ENCODE measurements around the gene F3.

F3 gene

DNA sequence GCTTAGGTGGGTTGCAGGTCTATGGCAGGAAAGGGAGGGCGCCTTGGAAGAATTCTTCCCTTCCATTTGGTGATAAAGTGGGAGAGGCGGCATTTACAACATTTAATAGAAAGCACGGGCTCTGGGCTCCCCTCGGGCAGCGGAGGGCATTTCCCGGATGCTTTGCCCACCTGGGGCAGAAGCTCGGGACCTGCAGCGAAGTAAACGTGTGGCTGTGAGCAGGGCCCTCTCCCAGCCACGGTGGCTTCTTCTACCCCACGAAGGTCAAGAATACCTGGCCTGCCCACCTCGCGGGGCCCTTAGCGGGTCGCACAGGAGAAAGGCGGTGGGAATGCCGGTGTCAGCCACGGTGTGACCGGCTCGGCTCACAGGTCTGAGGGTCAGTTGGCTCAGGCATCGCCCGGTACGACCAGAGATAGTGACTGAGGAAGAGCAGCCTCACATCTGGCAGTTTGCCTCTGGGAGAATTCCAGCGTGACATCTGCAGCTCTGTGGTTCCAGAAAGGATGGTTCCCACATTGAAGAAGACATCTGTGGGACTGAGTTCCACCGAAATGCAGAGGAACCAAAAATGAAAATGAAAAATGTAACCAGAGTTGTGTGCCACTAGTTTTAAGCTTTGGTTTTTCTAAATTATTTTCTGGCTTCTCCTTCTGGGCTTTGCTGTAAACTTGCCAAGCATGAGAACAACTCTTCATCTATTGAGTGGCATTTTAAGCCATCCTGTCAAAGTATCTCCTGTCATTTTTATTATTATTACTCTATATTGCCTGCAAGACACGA is 720 bp upstream of the F3 start:
- Histone ChIP-seq H3K4me3 (ENCODE audit: low read depth in 1 of 2, low read length in 1 of 2) (peak overlapping the region; percentile 61 to 71), H3K27ac (no peak overlapping the region), H3K36me3 (no peaks in the 10 kb centered on the region), H3K4me1 (ENCODE audit: control insufficient read depth in 1 of 2, insufficient read depth in 1 of 2, low read depth in 1 of 2, low read length in 1 of 2) (peaks cover 17 to 26% of the 10 kb centered on the region in 2 experiments), H3K9me3 (no peaks in the 10 kb centered on the region), H3K27me3 (peaks cover 54% of the 10 kb centered on the region)
- TF ChIP-seq, protein P1, sequence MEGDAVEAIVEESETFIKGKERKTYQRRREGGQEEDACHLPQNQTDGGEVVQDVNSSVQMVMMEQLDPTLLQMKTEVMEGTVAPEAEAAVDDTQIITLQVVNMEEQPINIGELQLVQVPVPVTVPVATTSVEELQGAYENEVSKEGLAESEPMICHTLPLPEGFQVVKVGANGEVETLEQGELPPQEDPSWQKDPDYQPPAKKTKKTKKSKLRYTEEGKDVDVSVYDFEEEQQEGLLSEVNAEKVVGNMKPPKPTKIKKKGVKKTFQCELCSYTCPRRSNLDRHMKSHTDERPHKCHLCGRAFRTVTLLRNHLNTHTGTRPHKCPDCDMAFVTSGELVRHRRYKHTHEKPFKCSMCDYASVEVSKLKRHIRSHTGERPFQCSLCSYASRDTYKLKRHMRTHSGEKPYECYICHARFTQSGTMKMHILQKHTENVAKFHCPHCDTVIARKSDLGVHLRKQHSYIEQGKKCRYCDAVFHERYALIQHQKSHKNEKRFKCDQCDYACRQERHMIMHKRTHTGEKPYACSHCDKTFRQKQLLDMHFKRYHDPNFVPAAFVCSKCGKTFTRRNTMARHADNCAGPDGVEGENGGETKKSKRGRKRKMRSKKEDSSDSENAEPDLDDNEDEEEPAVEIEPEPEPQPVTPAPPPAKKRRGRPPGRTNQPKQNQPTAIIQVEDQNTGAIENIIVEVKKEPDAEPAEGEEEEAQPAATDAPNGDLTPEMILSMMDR (IDR thresholded peaks at IDR 0.05): no peak

DNA sequence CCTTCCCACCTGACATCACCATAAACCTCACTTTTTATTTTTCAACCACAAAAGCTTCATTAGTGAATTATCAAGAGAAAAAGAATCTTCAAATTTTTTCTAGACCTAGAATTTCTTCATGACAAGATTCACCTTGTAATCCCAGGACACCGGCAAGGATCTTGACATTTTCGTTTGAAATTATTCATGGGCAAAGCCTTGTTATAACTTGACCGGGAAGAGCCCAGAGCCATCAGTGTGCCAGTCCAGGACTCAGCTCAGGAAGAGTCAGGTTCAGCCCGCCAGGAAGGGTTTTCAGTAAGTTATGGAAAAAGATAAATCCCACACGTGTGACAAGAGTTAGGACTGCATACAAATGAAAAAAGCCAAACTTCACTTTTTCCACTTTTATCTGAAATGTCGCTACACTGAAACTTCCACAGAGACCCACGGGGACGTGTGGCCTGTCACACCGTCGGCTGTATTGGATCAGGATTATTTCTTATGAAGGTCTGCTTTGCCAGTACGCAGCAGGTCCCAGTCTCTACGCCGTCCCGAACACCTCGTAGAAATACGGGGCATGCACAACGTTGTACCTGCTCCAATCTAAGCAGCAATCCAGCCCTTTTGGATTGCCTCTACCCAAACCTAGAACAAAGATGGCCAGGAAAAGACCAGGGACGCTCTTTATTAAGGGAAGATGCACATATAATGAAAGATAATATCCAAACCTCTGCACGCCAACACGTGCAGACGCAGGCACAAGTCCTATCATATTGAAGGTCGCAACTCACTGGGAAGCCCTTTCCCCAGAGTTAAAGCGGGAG is 916 bp downstream of the F3 start:
- Histone ChIP-seq H3K4me3 (ENCODE audit: low read depth in 1 of 2, low read length in 1 of 2) (peak overlapping the region; percentile 57 to 71), H3K9me3 (no peaks in the 10 kb centered on the region), H3K27ac (no peak overlapping the region), H3K36me3 (no peaks in the 10 kb centered on the region), H3K4me1 (ENCODE audit: control insufficient read depth in 1 of 2, insufficient read depth in 1 of 2, low read depth in 1 of 2, low read length in 1 of 2) (peaks cover 17 to 26% of the 10 kb centered on the region in 2 experiments), H3K27me3 (peaks cover 54% of the 10 kb centered on the region)
- TF ChIP-seq, protein P1 (IDR thresholded peaks at IDR 0.05): no peak

- Histone ChIP-seq H3K4me3 (ENCODE audit: low read depth in 1 of 2, low read length in 1 of 2) (no peak overlapping the region), H3K27me3 (peaks cover 51% of the 10 kb centered on the region), H3K36me3 (no peaks in the 10 kb centered on the region), H3K27ac (no peak overlapping the region), H3K9me3 (no peaks in the 10 kb centered on the region), H3K4me1 (ENCODE audit: control insufficient read depth in 1 of 2, insufficient read depth in 1 of 2, low read depth in 1 of 2, low read length in 1 of 2) (peaks cover 17 to 26% of the 10 kb centered on the region in 2 experiments)
- TF ChIP-seq, protein P1 (IDR thresholded peaks at IDR 0.05): no peak
These were observed 2.1 kb downstream of the F3 start for GRCh38 chr1:94539496-94539895.

GRCh38 chr1:94538243-94538827 is 3.2 kb downstream of the F3 start:
- Histone ChIP-seq H3K27me3 (peaks cover 40% of the 10 kb centered on the region), H3K4me3 (ENCODE audit: low read depth in 1 of 2, low read length in 1 of 2) (no peak overlapping the region), H3K9me3 (no peaks in the 10 kb centered on the region), H3K4me1 (ENCODE audit: control insufficient read depth in 1 of 2, insufficient read depth in 1 of 2, low read depth in 1 of 2, low read length in 1 of 2) (peaks cover 17 to 26% of the 10 kb centered on the region in 2 experiments), H3K27ac (no peak overlapping the region), H3K36me3 (no peaks in the 10 kb centered on the region)
- TF ChIP-seq, protein P1 (IDR thresholded peaks at IDR 0.05): no peak

- H3K36me3 ChIP-seq: no peaks in the 10 kb centered on the region
- TF ChIP-seq, protein P1 (IDR thresholded peaks at IDR 0.05): no peak
- H3K4me1 ChIP-seq (ENCODE audit: control insufficient read depth in 1 of 2, insufficient read depth in 1 of 2, low read depth in 1 of 2, low read length in 1 of 2): peaks cover 10 to 15% of the 10 kb centered on the region in 2 experiments
- H3K27me3 ChIP-seq: peaks cover 29% of the 10 kb centered on the region
- no peaks in the 10 kb centered on the region for H3K9me3 ChIP-seq
- H3K27ac ChIP-seq: no peak overlapping the region
- H3K4me3 ChIP-seq (ENCODE audit: low read depth in 1 of 2, low read length in 1 of 2): no peak overlapping the region
These were observed 4.3 kb downstream of the F3 start for GRCh38 chr1:94537254-94537653.

Data from neutrophil (primary cell).